ENCODE results near the gene NUMA1.

GRCh38 chr11:72001834-72002591 is 78.3 kb downstream of the NUMA1 start:
- TF ChIP-seq CTCF (IDR thresholded peaks at IDR 0.05) (no peak), EZH2 (IDR thresholded peaks at IDR 0.05) (no peak), EZH2phosphoT487 (IDR thresholded peaks at IDR 0.05) (no peak)

Measured in neural progenitor cell (in vitro differentiated cells).